GM23338 (cell line): ENCODE results near the gene B4GALNT4. TPM values are rescaled to one million over a fixed set of nuclear protein-coding genes. Genes with fewer than 3 reads are reported as not detected.

Experiments
- ATAC-seq: fragments of 200-7000 bp; cut with Tn5 transposase; 3 replicates; pipeline ENCODE4 v1.9.1; 2020
- DNase-seq: peaks from one replicate; pipeline ENCODE4 v3.0.0-alpha.2; 2015; ENCODE audit warnings: low spot score
- H2AFZ ChIP-seq: fragments of 200-600 bp; sonication (generic); 2 replicates; pipeline ENCODE4 v1.8.0; 2016; ENCODE audit warnings: antibody characterized with exemption, mild to moderate bottlenecking, moderate library complexity
- H3F3A ChIP-seq: fragments of 200-600 bp; sonication (generic); replicated peaks from 2 replicates; pipeline ENCODE4 v1.8.0; 2017; ENCODE audit warnings: antibody characterized with exemption, mixed run types, low read depth
- H3K27ac ChIP-seq: fragments of 200-600 bp; sonication (generic); 2 replicates; pipeline ENCODE4 v1.6.1; 2016; ENCODE audit warnings: low read depth
- H3K27me3 ChIP-seq: fragments of 200-600 bp; sonication (generic); 2 replicates; pipeline ENCODE4 v1.8.0; 2016; ENCODE audit warnings: mild to moderate bottlenecking, mixed run types, moderate library complexity; ENCODE audit not compliant: insufficient read depth
- H3K36me3 ChIP-seq: fragments of 200-600 bp; sonication (generic); 2 replicates; pipeline ENCODE4 v1.8.0; 2016; ENCODE audit warnings: mild to moderate bottlenecking; ENCODE audit not compliant: insufficient read depth
- H3K4me1 ChIP-seq: fragments of 200-600 bp; sonication (generic); 2 replicates; pipeline ENCODE4 v1.8.0; 2016; ENCODE audit warnings: mild to moderate bottlenecking, moderate library complexity; ENCODE audit not compliant: insufficient read depth
- H3K4me2 ChIP-seq: fragments of 200-600 bp; sonication (generic); 2 replicates; pipeline ENCODE4 v1.7.1; 2017; ENCODE audit warnings: mixed run types
- H3K4me3 ChIP-seq: fragments of 200-600 bp; sonication (generic); 2 replicates; pipeline ENCODE4 v1.6.1; 2016; ENCODE audit warnings: mixed run types
- H3K79me2 ChIP-seq: fragments of 200-600 bp; sonication (generic); replicated peaks from 2 replicates; pipeline ENCODE4 v1.8.0; 2017; ENCODE audit warnings: mild to moderate bottlenecking; ENCODE audit not compliant: insufficient read depth
- H3K9me2 ChIP-seq: fragments of 200-600 bp; sonication (generic); 2 replicates; pipeline ENCODE4 v1.8.0; 2017; ENCODE audit not compliant: insufficient read depth
- H4K20me1 ChIP-seq: fragments of 200-600 bp; sonication (generic); replicated peaks from 2 replicates; pipeline ENCODE4 v1.8.0; 2017; ENCODE audit warnings: mild to moderate bottlenecking; ENCODE audit not compliant: insufficient read depth
- H3K27ac Mint-ChIP-seq: 2 replicates; pipeline ENCODE4 v1.8.0; 2020; ENCODE audit warnings: inconsistent platforms, mild to moderate bottlenecking, moderate library complexity, mixed read lengths
- H3K27me3 Mint-ChIP-seq: 3 replicates; pipeline ENCODE4 v1.8.0; 2022; ENCODE audit warnings: low read depth, mild to moderate bottlenecking, moderate library complexity, mixed read lengths, inconsistent platforms; ENCODE audit not compliant: insufficient read depth, poor library complexity
- H3K36me3 Mint-ChIP-seq: 3 replicates; pipeline ENCODE4 v1.8.0; 2021; ENCODE audit warnings: low read depth, mild to moderate bottlenecking, inconsistent platforms, moderate library complexity, mixed read lengths
- H3K4me1 Mint-ChIP-seq: 3 replicates; pipeline ENCODE4 v1.8.0; 2020; ENCODE audit warnings: mild to moderate bottlenecking, inconsistent platforms, mixed read lengths
- H3K4me3 Mint-ChIP-seq: 3 replicates; pipeline ENCODE4 v1.8.0; 2021; ENCODE audit warnings: moderate library complexity, mild to moderate bottlenecking, inconsistent platforms, mixed read lengths
- H3K9me3 Mint-ChIP-seq: 3 replicates; pipeline ENCODE4 v1.8.0; 2020; ENCODE audit warnings: moderate library complexity, mild to moderate bottlenecking, inconsistent platforms, mixed read lengths
- CREB1 ChIP-seq: fragments of 250-450 bp; sonication (Bioruptor Pico); IDR thresholded peaks from 2 replicates; pipeline ENCODE4 v1.5.0; 2020; ENCODE audit warnings: low read depth, mild to moderate bottlenecking, moderate library complexity
- EZH2 ChIP-seq: fragments of 200-600 bp; sonication (generic); IDR thresholded peaks from one replicate; pipeline ENCODE4 v1.8.0; 2017; ENCODE audit warnings: antibody characterized with exemption, mild to moderate bottlenecking, low read depth; ENCODE audit not compliant: unreplicated experiment
- EZH2phosphoT487 ChIP-seq: fragments of 200-600 bp; sonication (generic); IDR thresholded peaks from one replicate; pipeline ENCODE4 v1.8.1; 2018; ENCODE audit warnings: antibody characterized with exemption; ENCODE audit not compliant: unreplicated experiment
- JUNB ChIP-seq: IDR thresholded peaks from one replicate; pipeline ENCODE4 v1.6.1; 2016; ENCODE audit warnings: antibody characterized with exemption; ENCODE audit not compliant: unreplicated experiment
- POLR2AphosphoS5 ChIP-seq: IDR thresholded peaks from 2 replicates; pipeline ENCODE4 v1.6.1; 2016; ENCODE audit warnings: antibody characterized with exemption, low read depth
- STAT1 ChIP-seq: IDR thresholded peaks from one replicate; pipeline ENCODE4 v1.6.1; 2016; ENCODE audit warnings: antibody characterized with exemption; ENCODE audit not compliant: unreplicated experiment
- ZNF114 ChIP-seq: fragments of 250-450 bp; sonication (Bioruptor Pico); IDR thresholded peaks from 2 replicates; pipeline ENCODE4 v1.5.0; 2020; ENCODE audit warnings: mild to moderate bottlenecking, moderate library complexity
- ZNF331 ChIP-seq: fragments of 250-450 bp; sonication (Bioruptor Pico); IDR thresholded peaks from 2 replicates; pipeline ENCODE4 v1.5.0; 2020; ENCODE audit warnings: low read depth, mild to moderate bottlenecking, moderate library complexity
- polyA plus RNA-seq: library from polyadenylated mRNA; unstranded; fragments of >200 nt; fragmentation: Nextera tagmentation; extraction: Ambion mirVana; gene quantifications from 2 replicates; pipeline ENCODE4 v1.2.1, GENCODE V29; 2016
- total RNA-seq: library from RNA; depleted of rRNA; stranded (reverse); fragments of >200 nt; shearing (Covaris generic); gene quantifications from 2 replicates; pipeline ENCODE4 v1.2.3, GENCODE V29; 2014
- TF ChIP-seq, protein P1 (sequence below): IDR thresholded peaks from one replicate; pipeline ENCODE4 v1.6.1; 2018; ENCODE audit warnings: antibody characterized with exemption; ENCODE audit not compliant: unreplicated experiment
- TF ChIP-seq, protein P2 (sequence below): fragments of 250-450 bp; sonication (Bioruptor Pico); IDR thresholded peaks from 2 replicates; pipeline ENCODE4 v1.5.0; 2020; ENCODE audit warnings: mild to moderate bottlenecking, moderate library complexity

B4GALNT4 gene
- total and polyA plus RNA-seq, 2 experiments from 2014 or later, result 49.9 to 92.6 TPM

DNA sequence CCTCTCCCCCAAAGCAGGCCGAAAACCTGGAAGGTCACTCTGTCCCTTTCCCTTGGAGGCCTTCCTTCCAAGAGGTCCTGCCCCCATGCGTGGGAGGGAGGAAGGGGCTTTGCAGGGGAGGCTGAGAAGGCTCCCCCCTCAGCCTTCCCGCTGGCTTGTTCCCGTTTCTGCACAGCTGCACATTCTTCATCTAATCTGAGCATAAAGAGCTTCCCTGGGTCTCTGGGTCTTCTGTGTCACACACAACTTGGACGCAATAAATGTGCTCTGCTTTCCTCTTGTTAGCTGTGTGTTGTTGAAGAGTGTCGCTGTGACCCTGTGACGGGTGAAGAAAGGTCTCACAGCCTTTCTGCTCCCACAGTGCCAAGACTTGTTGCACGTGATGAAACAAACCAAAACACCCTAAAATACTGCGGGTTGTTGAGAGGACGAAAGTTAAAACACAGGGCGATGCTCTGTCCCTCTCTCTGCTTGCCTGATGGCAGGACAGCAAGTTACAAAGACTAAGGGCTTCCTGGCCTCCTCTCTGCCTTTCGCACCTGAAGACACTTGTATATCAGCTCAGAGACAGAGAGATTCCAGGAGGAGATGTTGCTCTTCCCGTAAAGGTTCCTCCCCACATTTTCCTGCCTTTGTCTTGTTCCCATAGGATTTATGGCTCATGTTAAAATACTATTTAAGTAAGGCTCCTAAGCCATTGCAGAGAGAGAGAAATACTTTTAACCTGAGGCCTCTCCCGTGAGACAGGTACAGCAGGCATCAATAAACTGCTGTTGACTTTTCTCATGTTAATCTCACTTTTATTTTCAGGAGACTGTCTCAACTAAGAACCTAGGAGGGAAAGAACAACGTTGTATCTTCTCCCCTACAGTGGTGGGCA lies 33.3 kb upstream of the B4GALNT4 start (continued):
- TF ChIP-seq, protein P1, sequence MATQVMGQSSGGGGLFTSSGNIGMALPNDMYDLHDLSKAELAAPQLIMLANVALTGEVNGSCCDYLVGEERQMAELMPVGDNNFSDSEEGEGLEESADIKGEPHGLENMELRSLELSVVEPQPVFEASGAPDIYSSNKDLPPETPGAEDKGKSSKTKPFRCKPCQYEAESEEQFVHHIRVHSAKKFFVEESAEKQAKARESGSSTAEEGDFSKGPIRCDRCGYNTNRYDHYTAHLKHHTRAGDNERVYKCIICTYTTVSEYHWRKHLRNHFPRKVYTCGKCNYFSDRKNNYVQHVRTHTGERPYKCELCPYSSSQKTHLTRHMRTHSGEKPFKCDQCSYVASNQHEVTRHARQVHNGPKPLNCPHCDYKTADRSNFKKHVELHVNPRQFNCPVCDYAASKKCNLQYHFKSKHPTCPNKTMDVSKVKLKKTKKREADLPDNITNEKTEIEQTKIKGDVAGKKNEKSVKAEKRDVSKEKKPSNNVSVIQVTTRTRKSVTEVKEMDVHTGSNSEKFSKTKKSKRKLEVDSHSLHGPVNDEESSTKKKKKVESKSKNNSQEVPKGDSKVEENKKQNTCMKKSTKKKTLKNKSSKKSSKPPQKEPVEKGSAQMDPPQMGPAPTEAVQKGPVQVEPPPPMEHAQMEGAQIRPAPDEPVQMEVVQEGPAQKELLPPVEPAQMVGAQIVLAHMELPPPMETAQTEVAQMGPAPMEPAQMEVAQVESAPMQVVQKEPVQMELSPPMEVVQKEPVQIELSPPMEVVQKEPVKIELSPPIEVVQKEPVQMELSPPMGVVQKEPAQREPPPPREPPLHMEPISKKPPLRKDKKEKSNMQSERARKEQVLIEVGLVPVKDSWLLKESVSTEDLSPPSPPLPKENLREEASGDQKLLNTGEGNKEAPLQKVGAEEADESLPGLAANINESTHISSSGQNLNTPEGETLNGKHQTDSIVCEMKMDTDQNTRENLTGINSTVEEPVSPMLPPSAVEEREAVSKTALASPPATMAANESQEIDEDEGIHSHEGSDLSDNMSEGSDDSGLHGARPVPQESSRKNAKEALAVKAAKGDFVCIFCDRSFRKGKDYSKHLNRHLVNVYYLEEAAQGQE, result no peak
- TF ChIP-seq JUNB (no peak), ZNF114 (CRISPR knock-in tag) (no peak), ZNF331 (CRISPR knock-in tag) (no peak), EZH2 (no peak), CREB1 (no peak), STAT1 (no peak)

DNA sequence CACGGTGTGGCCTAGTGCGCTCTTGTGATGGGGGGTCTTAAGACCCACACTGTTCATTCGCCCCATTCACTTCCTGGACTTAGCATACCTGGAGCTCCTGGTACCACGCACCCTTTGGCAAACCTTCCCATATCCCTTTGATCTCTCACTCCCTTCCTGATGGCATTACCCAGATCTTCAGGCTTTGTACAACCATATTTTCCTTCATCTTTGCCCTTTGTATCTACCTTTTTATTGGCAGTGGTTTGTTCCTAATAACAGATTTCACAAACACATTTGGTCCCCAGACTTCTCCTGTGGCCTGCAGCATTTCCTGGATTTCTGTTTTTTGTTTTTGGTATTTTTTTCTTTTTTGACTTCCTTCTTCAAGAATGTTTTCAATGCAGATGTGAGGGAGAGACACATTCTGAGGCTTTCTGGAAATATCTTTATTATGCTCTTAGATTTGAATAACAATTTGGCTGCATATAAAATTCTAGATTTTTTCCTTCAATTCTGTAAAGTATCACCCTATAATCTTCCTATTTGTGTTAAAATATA lies 32.6 kb upstream of the B4GALNT4 start:
- Mint-ChIP-seq H3K27me3 (peaks cover 25% of the 10 kb centered on the region), H3K4me3 (no peak overlapping the region; the same call in 2 of the 3 replicates), H3K4me1 (peaks cover 51% of the 10 kb centered on the region), H3K36me3 (peaks cover 5% of the 10 kb centered on the region; the same call in 2 of the 3 replicates), H3K9me3 (peaks cover 7% of the 10 kb centered on the region), H3K27ac (no peak overlapping the region)
- Histone ChIP-seq H3K4me1 (peaks cover 45% of the 10 kb centered on the region), H4K20me1 (no peaks in the 10 kb centered on the region), H3F3A (peaks cover 9% of the 10 kb centered on the region), H3K4me2 (peak overlapping the region; percentile 22; the same call in 1 of the 2 replicates), H3K27ac (no peak overlapping the region), H3K36me3 (no peaks in the 10 kb centered on the region; the same call in 1 of the 2 replicates), H3K79me2 (no peaks in the 10 kb centered on the region), H3K9me2 (no peaks in the 10 kb centered on the region), H2AFZ (no peak overlapping the region; the same call in 1 of the 2 replicates), H3K4me3 (no peak overlapping the region), H3K27me3 (no peaks in the 10 kb centered on the region)
- ATAC-seq, result no peak
- DNase-seq, result no peak
- TF ChIP-seq CREB1, result no peak
- TF ChIP-seq ZNF331 (CRISPR knock-in tag), result no peak
- no peak for TF ChIP-seq POLR2AphosphoS5
- no peak for TF ChIP-seq EZH2phosphoT487
- TF ChIP-seq, protein P2, sequence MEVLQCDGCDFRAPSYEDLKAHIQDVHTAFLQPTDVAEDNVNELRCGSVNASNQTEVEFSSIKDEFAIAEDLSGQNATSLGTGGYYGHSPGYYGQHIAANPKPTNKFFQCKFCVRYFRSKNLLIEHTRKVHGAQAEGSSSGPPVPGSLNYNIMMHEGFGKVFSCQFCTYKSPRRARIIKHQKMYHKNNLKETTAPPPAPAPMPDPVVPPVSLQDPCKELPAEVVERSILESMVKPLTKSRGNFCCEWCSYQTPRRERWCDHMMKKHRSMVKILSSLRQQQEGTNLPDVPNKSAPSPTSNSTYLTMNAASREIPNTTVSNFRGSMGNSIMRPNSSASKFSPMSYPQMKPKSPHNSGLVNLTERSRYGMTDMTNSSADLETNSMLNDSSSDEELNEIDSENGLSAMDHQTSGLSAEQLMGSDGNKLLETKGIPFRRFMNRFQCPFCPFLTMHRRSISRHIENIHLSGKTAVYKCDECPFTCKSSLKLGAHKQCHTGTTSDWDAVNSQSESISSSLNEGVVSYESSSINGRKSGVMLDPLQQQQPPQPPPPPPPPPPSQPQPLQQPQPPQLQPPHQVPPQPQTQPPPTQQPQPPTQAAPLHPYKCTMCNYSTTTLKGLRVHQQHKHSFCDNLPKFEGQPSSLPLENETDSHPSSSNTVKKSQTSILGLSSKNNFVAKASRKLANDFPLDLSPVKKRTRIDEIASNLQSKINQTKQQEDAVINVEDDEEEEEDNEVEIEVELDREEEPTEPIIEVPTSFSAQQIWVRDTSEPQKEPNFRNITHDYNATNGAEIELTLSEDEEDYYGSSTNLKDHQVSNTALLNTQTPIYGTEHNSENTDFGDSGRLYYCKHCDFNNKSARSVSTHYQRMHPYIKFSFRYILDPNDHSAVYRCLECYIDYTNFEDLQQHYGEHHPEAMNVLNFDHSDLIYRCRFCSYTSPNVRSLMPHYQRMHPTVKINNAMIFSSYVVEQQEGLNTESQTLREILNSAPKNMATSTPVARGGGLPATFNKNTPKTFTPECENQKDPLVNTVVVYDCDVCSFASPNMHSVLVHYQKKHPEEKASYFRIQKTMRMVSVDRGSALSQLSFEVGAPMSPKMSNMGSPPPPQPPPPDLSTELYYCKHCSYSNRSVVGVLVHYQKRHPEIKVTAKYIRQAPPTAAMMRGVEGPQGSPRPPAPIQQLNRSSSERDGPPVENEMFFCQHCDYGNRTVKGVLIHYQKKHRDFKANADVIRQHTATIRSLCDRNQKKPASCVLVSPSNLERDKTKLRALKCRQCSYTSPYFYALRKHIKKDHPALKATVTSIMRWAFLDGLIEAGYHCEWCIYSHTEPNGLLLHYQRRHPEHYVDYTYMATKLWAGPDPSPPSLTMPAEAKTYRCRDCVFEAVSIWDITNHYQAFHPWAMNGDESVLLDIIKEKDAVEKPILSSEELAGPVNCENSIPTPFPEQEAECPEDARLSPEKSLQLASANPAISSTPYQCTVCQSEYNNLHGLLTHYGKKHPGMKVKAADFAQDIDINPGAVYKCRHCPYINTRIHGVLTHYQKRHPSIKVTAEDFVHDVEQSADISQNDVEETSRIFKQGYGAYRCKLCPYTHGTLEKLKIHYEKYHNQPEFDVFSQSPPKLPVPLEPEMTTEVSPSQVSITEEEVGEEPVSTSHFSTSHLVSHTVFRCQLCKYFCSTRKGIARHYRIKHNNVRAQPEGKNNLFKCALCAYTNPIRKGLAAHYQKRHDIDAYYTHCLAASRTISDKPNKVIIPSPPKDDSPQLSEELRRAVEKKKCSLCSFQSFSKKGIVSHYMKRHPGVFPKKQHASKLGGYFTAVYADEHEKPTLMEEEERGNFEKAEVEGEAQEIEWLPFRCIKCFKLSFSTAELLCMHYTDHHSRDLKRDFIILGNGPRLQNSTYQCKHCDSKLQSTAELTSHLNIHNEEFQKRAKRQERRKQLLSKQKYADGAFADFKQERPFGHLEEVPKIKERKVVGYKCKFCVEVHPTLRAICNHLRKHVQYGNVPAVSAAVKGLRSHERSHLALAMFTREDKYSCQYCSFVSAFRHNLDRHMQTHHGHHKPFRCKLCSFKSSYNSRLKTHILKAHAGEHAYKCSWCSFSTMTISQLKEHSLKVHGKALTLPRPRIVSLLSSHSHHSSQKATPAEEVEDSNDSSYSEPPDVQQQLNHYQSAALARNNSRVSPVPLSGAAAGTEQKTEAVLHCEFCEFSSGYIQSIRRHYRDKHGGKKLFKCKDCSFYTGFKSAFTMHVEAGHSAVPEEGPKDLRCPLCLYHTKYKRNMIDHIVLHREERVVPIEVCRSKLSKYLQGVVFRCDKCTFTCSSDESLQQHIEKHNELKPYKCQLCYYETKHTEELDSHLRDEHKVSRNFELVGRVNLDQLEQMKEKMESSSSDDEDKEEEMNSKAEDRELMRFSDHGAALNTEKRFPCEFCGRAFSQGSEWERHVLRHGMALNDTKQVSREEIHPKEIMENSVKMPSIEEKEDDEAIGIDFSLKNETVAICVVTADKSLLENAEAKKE, result no peak
- TF ChIP-seq EZH2, result no peak
- TF ChIP-seq ZNF114 (CRISPR knock-in tag), result no peak
- TF ChIP-seq STAT1, result no peak
- TF ChIP-seq JUNB, result no peak
